H1 (cell line): ENCODE data around the gene MMP17. TPM values are rescaled to one million over a fixed set of nuclear protein-coding genes. Genes with fewer than 3 reads are reported as not detected.
A peak's percentile ranks its signal among the peaks of the same experiment; 100 is the strongest.

Experiments
- CHD1 ChIP-seq: IDR thresholded peaks from 2 replicates; pipeline ENCODE4 v1.6.1; 2012; ENCODE audit warnings: low read depth, low read length, improper control_type of control experiment
- GABPA ChIP-seq: IDR thresholded peaks from 2 replicates; pipeline ENCODE4 v1.6.1; 2011; ENCODE audit warnings: mild to moderate bottlenecking, low read length, moderate library complexity, borderline replicate concordance; ENCODE audit not compliant: insufficient read depth
- HDAC2 ChIP-seq, 2 experiments: fragments of 300-600 bp in 1 of 2; sonication (generic) in 1 of 2; IDR thresholded peaks; 2 replicates each; pipeline ENCODE4 v1.6.1; 2011 to 2012; ENCODE audit warnings: low read depth in 2 of 2, low read length in 2 of 2, mild to moderate bottlenecking in 2 of 2, moderate library complexity in 2 of 2, borderline replicate concordance in 1 of 2, inconsistent platforms in 1 of 2
- JUN ChIP-seq: IDR thresholded peaks from 2 replicates; pipeline ENCODE4 v1.6.1; 2011; ENCODE audit warnings: low read depth, mild to moderate bottlenecking, improper control_type of control experiment, low read length
- KDM4A ChIP-seq: IDR thresholded peaks from one replicate; pipeline ENCODE4 v1.7.1; 2012; ENCODE audit warnings: low read depth, mild to moderate bottlenecking, moderate library complexity, low read length, inconsistent platforms; ENCODE audit not compliant: severe bottlenecking
- KDM5A ChIP-seq: fragments of 200-600 bp; IDR thresholded peaks from 2 replicates; pipeline ENCODE4 v1.7.1; 2012; ENCODE audit warnings: mild to moderate bottlenecking, low read length, inconsistent platforms, mixed read lengths
- MAFK ChIP-seq: IDR thresholded peaks from 2 replicates; pipeline ENCODE4 v1.6.1; 2012; ENCODE audit warnings: low read depth, mild to moderate bottlenecking, improper control_type of control experiment, low read length
- NANOG ChIP-seq: IDR thresholded peaks from 2 replicates; pipeline ENCODE4 v1.6.1; 2011; ENCODE audit warnings: low read length, low read depth, mild to moderate bottlenecking, inconsistent platforms; ENCODE audit not compliant: insufficient read depth, poor library complexity, severe bottlenecking
- POLR2AphosphoS5 ChIP-seq: IDR thresholded peaks from 2 replicates; pipeline ENCODE4 v1.6.1; 2011; ENCODE audit warnings: low read depth, low read length
- RFX5 ChIP-seq: IDR thresholded peaks from 2 replicates; pipeline ENCODE4 v1.6.1; 2011; ENCODE audit warnings: low read depth, low read length, improper control_type of control experiment, borderline replicate concordance
- RNF2 ChIP-seq: fragments of 200-900, 300-1000 bp; sonication (generic); IDR thresholded peaks from 2 replicates; pipeline ENCODE4 v1.7.1; 2016; ENCODE audit warnings: borderline replicate concordance, low read depth, mild to moderate bottlenecking, antibody characterized with exemption, low read length; ENCODE audit not compliant: poor library complexity, severe bottlenecking; ENCODE audit errors: missing control alignments
- SAP30 ChIP-seq: fragments of 300-600 bp; sonication (generic); IDR thresholded peaks from 2 replicates; pipeline ENCODE4 v1.7.1; 2012; ENCODE audit warnings: low read length, moderate library complexity, mild to moderate bottlenecking, inconsistent platforms; ENCODE audit not compliant: insufficient read depth, insufficient replicate concordance
- polyA plus RNA-seq, 7 experiments: library from polyadenylated mRNA; depleted of rRNA in 3 of 7; stranded (reverse) in 5 of 7; unstranded in 2 of 7; fragments of >200 nt in 5 of 7; fragments of 200-250 nt in 2 of 7; gene quantifications; 1 replicate in 5 of 7; 2 replicates in 1 of 7; 4 replicates in 1 of 7; pipeline versions ENCODE4 v1.2.1 to v1.2.3, GENCODE V29; 2011 to 2013; ENCODE audit warnings: missing spikeins in 2 of 7, mixed read lengths in 2 of 7
- total RNA-seq: library from RNA; stranded (reverse); fragmentation: NEBNext Ultra II Directional; extraction: Animal tissue kit (Norgen Biotek cat#: 25700); gene quantifications from 2 replicates; pipeline ENCODE4 v1.2.1, GENCODE V29; 2021

The MMP17 gene
- total and polyA plus RNA-seq, 2 of the 8 experiments (the other 6 are each of a cell fraction or from before 2014, with no cell fraction given), result 41.3 to 53.8 TPM

- no peak for TF ChIP-seq CHD1
- no peak for TF ChIP-seq RFX5
- no peak for TF ChIP-seq NANOG
- TF ChIP-seq POLR2AphosphoS5, result peak; percentile 48; the same call in 1 of the 2 replicates
- no peak for TF ChIP-seq SAP30
- TF ChIP-seq KDM5A, result no peak
- no peak for TF ChIP-seq RNF2
- peak; percentile 69 for TF ChIP-seq KDM4A
- TF ChIP-seq HDAC2 (IDR thresholded peaks at IDR 0.05; ENCODE audit: borderline replicate concordance in 1 of 2, low read depth in 2 of 2, low read length in 2 of 2), result no peak
- TF ChIP-seq GABPA, result no peak
- no peak for TF ChIP-seq MAFK
- no peak for TF ChIP-seq JUN
Measured at GRCh38 chr12:131894313-131894860, 66.2 kb downstream of the MMP17 start, which contains the start of gene ULK1 (continued).
